Right kidney (tissue), 1 donor: ENCODE data around the gene KCNJ10.
"Not testable (repeated sequence)": the region's sequence is repeated elsewhere in the genome, so short reads cannot be mapped to it uniquely, and the experiment has no call there.

ENCODE experiments used
- DNase-seq: peaks from one replicate; pipeline ENCODE4 v3.0.0-alpha.2; 2016

Gene KCNJ10

DNA sequence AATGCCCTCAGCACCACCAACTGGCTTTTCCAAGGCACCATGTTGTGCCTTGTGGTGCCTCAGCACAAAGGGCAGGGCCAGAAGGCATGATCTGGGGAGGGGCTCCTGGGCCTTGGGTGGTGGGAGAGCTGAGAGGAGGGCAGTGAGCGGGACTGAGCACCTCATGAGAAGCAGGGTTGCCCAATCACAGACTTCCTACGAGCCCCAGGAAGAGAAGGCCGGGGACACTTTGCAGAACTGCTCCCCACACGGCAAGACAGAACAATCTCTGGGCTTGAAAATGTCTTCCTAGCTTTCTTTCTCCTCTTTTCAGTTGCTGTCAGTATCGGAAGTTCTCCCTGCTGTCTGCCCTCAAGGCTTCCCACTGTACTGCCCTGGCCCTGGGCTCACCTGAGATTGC lies 6.8 kb downstream of the KCNJ10 start:
- no peak for DNase-seq

DNA sequence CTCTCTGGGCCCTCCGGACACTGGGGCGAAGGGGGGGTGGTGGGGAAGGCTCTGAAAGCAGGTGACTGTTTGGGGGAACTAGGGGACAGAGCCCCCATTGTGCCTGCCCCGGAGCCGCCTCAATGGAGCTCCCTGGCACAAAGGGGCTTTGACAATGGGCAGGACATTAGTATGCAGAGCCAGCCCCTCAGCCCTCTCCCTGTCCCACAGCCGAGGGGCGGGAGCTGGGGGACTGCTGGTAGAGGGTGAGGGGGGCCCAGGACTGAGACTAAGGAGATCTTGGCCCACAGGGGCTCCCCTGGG lies 7.8 kb downstream of the KCNJ10 start:
- no peak for DNase-seq

DNA sequence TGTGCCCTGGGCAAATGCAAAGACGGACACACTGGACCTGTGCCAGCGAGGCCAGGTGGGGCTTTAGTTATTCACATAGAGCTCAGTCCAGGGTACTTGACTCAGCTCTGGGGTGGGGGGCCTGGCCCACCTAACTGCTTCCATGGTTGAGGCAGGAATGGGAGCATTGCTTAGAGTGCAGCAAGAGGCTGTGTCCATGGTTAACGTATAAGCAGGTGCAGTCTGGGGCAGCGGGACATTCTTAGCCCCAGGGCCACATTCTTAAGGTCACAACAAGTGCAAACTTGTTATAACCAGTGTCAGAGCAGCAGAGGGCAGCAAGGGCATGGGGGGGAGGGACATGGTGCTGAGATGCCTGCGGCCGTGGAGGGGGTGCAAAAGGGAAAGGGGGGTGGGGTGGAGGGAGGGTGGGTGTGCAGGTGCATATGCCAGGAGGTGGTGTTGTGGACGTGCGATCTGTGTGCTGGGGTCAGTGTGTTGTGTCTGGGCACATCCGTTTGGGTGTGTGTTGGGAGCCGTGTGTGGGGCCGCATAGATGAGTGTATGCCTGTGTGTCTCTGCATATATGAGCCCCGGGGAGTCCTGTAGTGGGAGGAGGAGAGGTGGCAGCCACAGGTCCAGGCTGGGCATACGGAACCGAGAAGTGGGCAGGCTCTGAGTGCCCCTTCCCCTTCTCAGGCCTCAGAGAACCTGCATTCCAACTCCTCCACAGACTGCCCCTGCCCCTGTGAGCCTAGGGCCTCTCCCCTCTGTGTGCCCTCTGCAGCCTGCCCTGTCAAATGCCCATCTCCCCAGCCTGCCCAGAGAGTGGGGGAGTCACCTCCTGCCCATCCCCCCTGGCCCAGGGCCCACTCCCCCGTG lies 8.4 kb downstream of the KCNJ10 start:
- peak; percentile 34 for DNase-seq

DNA sequence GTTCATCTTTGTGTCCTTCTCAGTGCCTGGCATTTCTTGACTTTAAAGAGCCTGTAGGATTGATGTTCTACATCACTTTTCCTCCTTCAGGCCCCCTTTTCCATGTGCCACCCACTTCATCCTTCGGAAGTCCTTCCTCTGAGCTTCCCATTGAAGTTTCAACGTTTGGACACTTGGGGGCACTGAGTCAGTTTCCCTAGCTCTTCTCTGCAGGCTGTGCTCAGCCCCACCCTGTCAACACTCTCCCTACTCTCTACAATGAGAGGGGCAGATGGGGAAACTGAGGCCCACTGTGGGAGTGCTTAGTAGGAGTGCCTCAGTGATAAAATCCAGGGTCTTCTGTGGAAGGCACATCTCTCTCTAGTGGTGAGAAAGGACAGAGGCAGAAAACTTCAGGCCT lies 11.9 kb downstream of the KCNJ10 start:
- DNase-seq, result no peak

DNA sequence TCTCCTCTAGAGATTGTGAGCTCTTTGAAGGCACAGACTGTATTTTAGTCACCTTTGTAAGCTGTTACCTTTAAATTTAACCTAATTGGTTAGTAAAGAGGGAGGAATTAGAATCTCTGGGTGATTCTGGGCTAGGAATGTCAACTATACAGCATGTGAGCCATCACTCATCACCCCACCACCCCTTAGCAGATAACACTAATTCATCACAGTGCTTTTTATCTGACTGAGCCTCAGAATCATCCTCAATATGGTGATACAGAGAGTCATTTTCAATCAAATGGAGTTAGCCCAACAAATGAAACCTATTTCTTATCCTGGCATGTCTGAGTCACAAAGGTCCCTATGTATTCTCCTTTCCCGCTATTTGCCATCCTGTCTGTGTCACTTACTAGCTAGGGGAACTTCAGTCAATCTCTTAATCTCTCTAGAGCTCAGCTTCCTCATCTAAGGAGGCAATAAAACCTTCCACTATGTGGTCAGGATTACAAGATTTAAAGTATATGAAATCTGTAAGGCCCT lies 13.3 kb downstream of the KCNJ10 start:
- no peak for DNase-seq

DNA sequence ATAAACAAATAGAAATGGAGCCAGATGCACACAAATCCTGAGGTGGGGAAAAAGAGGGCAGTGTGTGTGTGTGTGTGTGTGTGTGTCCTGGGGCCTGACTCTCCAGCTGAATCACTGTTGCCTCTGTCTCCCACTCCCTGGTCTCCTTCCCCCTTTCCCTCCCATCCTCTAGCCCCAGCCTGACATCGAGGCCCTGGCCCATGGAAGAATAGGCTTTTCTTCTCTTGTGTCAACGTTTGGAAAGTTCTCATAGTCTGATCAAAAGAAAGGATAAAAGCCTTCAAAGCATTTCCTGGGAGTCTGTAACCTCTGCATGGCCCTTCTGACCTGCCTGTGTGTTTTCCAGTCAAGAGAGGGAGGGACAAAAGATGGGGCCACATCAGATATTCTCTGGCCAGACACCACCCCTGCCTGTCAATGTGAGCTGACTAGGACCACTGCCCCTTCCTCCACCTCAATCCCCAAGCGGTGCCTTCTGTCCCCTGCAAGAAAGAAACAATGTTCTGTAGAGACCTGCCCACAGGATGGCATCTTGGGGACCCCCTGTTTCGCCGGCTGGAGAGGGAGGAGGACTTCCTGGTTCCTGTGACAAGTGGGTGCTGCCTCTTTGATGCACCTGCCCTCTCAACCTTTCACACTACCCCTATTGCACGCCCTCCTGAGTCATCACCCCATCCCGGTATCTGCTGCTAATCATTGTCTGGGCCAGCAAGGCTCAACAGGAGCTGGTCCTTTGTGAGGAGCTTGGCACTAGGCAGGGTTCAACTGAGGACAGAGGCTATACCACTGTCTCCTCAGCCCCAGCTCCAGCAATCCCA lies 16.2 kb downstream of the KCNJ10 start:
- DNase-seq, result no peak

DNA sequence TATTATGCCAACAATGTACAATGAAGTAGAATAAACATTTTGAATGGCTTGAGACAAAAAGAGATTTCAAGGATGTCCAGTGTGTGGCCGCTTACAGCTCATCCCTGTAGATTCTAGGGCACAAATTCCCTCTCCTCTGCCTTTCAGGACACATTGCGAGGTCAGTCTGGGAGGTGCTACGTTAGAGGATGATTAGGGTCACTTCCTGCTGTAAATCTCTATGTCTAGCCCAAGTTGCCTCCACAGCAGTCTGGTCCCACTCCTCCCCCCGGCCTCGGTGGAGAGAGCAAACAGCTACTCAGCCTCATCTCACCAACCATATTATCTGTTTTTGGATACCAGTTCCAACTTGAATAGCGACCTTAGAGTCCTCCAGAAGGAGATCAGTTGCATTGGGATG lies 17.0 kb downstream of the KCNJ10 start:
- DNase-seq, result no peak

DNA sequence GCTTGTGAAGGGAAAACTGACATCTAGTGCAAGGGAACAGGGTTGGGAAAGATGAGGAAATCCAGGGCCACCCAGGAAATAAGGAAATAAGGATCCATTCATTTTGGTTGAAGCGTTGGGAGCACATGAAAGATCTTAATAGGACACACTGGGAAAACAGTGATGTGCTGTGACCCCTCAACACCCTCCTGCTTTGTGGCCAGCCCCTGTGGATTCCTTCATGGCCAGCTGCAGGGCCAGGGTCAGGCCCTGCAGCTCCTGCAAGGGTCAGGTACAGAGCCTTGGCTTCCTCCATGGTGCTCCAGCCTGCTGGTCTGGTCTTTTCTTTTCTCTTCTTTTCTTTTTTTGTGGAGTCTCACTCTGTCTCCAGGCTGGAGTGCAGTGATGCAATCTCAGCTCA lies 19.3 kb downstream of the KCNJ10 start:
- DNase-seq, result no peak

DNA sequence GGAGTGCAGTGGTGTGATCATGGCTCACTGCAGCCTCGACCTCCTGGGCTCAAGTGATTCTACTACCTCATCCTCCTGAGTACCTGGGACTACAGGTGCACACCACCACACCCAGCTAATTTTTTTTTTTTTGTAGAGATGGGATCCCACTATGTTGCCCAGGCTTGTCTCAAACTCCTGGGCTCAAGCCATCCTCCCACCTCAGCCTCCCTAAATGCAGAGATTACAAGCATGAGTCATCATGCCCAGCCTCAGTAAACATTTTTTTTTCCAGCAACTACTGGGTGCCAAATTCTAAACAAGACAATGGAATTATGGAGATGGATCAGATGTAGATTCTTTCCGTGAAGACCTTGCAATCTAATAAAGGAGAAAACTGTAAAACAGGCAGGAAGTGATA lies 19.8 kb downstream of the KCNJ10 start:
- DNase-seq, result not testable (repeated sequence)

DNA sequence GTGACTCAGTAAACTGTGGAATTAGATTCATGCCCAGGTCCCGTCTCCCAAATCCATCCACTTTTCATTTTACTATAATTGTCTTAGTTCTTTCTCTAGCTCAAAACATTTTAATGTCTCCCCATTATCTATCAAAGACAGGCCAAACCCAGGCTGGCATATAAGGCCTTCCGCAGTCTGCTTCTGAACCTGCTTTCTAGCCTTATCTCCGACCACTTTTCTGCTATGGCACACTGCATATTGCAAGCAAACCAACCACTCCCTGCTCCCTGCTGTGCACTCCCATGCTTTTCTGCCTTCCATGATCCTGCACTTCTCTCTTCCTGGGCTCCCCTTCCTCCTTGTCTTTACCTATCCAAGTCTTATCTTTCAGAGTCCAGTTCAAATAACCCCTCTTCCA lies 20.9 kb downstream of the KCNJ10 start:
- DNase-seq, result no peak

DNA sequence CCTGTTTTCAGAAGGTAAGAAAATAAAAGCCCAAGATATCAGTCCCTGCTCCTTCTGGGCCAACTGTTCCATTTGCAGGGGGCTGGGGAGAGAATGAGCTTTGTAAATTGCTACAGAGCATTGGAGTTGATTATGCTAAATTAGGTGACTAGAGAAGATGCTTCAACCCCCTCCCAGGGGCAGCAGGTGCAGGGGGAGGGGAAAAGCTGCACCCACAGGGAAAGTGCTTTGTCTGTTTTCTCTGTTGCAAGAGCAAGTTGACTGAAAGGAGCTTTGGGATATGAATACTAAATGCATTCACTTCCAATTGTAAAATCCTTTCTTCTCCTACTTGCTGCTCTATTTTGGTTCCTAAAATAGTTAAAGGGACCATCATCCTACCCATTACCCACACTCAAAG lies 21.6 kb downstream of the KCNJ10 start:
- no peak for DNase-seq

DNA sequence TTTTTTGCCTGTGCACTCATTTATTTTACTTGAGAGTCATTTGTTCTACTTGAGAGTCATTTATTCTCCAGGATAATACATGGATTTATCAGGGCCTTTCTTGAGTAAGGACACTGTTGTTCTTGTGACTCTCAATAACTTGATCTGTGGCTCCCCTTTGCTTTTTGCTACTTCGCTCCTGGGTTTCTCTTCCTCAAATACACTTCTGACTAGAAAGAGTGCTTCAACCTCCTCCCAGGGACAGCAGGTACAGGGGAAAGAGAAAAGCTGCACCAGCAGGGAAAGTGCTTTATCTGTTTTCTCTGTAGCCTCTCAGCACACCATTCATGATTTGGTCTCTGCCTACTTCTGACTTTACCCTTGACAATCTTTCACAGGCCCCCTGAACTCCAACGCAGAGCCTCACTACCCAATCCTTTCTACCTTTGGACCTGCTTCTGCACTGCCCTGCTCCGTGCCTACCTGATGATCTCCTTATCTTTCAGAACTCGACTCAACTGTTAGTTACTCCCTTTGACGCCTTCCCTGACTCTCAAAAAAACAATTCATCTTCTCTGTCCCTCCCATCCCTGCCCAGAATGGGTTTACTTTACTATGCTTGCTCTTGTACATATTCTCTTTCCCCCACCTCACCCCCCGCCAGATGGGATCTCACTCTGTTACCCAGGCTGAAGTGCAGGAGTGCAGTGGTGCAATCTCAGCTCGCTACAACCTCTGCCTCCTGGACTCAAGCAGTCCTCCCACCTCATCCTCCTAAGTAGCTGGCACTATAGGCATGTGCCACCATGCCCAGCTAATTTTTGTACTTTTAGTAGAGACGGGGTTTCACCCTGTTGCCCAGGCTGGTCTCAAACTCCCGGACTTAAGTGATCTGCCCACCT lies 22.6 kb downstream of the KCNJ10 start:
- no peak for DNase-seq

DNA sequence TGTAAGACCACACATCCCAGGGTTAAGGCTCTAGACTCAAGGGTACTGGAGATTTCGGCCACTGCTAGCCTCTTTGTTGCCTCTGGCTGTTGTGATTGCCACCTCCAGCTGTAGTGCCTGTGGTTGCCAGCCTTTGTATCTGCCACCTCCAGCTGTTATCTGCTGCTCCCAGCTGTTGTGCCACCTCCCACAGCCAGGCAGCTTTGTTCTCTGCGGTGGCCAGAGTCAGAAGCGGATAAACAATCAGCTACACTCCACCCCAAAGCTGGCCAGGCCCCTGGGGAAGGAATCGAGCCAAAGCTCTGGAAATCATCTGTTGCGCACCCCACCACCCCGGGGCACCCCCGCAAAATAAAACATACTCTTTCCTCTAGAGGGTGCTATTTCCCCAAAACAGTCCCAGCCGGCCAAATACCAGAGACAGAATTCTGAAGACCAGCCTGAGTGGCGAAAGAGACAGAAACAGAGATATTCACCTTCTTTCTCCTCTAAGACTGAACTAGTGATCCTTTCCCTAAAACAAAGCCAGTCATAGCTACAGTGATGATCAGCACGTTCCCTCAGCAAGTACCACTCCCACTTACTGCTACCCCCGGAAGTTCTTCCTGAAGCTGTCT lies 23.4 kb downstream of the KCNJ10 start:
- DNase-seq, result peak; percentile 43

DNA sequence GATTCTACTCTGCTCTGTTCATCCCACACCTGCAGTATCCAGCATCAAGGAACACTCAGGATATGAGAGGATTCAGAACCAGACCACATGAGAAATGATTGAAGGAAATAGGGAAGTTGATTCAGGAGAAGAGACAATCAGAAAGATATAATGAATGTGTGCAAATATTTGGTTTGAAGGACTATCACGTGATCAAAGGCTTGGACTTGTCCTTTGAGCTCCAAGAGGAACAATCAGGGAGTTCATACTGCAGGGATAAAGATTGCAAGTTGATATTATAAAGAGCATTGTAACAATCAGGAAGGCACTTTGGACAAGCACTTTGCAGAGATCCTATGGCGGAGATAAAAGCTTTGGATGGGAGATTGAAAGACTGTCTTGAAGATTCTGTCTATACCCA lies 24.3 kb downstream of the KCNJ10 start:
- no peak for DNase-seq

DNA sequence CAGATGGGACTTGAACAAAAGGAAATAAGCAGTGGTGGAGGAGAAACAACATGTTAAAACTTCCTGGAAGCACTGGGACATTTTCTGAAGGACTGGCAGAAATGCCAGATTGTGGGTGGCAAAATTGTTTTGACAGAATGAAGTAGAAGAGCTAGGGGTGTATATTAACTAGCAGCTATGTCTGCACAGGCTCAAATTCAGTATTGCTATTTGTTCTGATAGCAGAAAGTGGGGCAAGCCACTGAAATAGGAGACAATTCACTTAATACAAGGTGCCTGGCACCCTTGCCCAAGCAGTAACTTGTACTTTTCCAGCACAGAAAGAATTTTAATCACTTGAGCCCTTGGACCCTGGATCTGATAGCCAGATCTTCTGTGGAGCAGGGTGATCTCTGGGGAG lies 26.4 kb downstream of the KCNJ10 start:
- no peak for DNase-seq

DNA sequence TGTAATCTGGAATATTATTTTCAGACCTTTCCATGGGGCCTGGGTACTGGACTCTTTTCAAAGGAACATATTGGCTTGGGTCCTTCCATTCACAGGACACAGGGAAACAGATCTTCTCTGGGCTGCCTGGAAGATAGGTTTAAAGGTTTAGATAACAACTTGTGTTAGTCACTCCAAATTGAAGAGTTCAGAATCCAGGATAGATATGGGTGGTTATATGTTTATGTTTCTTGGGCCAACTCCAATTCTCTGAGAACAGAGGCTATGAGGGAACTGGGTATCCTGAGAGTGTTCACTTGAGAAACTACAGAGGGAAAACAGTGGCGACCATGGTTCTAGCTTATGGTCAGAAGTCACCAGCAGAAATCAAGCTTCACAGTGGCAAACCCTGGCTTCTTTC lies 29.5 kb downstream of the KCNJ10 start:
- no peak for DNase-seq

DNA sequence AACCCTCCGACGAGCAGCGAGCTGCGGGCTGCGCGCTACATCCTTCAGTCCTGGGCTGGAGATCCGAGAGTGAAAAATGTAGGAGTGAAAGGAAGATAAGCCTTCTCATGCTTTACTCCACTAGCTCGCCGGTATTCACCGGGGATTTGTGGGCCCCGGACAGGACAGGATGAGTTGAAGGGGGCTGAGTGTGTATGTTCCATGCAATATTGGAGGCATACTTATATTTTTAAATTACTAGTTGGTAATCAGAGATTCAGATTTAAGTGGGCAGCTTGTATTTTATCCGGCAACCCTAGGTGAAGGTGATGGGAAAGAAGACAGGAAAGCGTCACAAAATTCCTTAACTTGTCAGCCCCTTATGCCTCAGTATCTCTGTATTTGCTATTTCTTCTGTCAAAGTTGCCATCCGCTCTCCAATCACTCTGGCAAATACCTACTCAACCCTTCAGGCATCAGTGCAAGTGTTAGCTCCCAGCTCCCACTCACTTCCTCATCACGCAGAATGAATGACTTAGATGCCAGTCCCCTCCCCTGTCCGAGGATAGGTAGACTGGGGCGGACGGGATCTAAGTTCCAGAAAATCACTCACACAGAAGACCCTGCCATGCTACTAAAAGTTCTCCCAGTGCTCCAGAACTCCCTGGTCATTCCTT lies 37.7 kb downstream of the KCNJ10 start:
- no peak for DNase-seq

DNA sequence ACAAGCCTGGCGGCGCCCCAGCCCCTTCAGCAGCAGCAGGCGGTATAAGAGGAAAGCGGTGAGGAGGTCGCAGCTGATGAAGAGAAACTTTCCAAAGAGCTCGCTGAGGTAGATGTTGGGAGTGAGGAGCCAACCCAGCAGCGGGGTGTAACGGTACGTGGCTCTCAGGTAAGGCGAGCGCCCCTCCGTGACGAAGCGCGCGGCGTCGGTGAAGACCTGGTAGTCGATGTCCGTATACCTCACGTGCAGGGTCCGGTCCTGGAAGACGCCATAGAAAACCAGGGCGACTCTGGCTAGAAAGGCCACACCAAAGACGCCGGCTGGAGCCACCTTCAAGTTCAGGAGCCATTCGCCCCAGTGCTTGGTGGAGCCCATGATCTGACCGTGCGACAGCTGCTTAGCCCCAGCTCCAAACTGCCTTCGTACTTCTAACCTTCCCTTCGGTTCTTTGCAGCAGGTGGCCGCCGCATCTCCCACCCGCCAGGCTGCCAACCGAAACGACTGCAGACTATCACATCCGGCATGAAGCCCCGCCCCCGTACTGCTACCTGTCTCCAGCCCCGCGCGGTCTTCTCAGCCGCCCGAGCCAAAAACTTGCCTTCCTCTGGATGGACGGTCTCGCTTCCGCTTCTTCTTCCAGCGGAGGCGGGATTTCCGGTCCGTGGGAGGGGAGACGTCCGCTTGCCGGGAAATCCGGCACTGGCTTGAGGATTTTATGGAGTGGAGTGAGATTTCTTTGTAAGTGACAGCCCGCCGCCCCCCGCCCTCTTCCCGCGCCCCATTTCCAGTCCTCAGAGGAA lies 38.4 kb downstream of the KCNJ10 start, which contains the start of gene PIGM:
Gene PIGM, minus strand, starts transcription at position 626 of the 800 bp plus-strand sequence. Its CDS starts 251 bp downstream, at position 375.
- DNase-seq, result peak; percentile 88

DNA sequence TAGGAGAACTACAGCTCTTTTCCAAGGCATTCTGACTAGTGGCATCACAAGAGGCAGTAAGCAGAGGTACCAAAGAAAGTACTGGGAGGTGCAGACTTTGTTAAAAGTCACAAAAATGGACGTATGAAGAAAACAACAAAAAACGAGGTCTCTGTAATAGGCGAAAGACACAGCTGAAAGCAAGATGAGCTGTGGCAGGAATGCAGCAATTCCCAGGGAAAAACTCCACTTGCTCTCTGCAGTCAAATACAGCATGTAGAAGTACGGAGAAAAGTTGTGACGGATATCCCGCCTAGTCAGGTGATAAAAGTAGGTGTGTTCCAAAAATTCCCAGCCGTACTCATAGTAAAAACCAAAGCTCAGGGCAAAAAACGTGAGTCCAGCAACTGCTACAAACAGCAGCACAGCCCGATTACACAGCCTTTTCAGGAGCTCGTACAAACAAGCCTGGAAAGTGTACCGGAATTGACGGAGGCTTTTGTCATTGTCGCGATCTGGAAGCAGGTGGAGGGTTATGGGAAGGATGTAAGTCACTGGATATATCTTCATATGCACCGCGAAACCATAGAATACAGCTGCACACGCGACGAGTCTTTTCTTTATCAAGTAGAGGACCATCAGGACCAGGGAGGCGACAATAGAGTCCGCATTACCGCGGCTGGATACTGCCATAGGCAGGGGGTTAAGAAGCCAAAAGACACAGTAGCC lies 39.1 kb downstream of the KCNJ10 start:
- DNase-seq, result no peak

DNA sequence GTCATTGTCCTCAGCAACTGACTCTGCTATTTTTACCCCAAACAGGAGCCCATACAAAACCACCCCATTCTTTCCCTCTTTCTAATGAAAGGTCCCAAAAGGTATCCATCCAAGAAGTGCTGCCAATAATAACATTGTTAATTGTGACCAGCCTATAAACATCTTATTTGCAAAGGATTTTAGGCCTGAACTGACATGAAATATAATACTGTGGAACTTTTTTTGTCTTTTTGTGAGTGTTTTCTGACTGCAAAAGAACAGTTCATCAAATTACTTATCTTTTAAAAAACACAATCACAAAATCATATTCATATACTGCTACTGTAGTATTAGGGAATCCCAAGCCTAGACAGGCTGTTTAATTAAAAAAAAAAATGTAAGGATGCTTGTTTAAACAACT lies 41.5 kb downstream of the KCNJ10 start:
- DNase-seq, result no peak
